OCI-LY3 (cell line): ENCODE results near the gene CNTN2.

ENCODE experiments used
- CTCF ChIP-seq: fragments of 200-600, 300-600 bp; sonication (generic); IDR thresholded peaks from 2 replicates; pipeline ENCODE4 v1.5.1; 2014; ENCODE audit warnings: antibody characterized with exemption, low read length, low read depth
- EZH2phosphoT487 ChIP-seq: fragments of 200-600 bp; shearing (Covaris generic); IDR thresholded peaks from 2 replicates; pipeline ENCODE4 v1.6.1; 2018; ENCODE audit warnings: antibody characterized with exemption, mixed run types, low read depth

GRCh38 chr1:205030241-205030640 is 12.8 kb upstream of the CNTN2 start:
- TF ChIP-seq CTCF (no peak), EZH2phosphoT487 (no peak)
